ENCODE measurements around the gene ARL4C.

The ARL4C gene

GRCh38 chr2:234496835-234497593, at the start of gene ARL4C:
ARL4C (minus strand) TSS chr2:234497081; CDS start chr2:234496586, 495 bp downstream.
- peak in 3 of 4 experiments; percentile 40 to 66 (median 42) for DNase-seq

- DNase-seq: peak; percentile 43 to 73 (median 64)
Measured at GRCh38 chr2:234544659-234545611, 48.1 kb upstream of the ARL4C start.

- DNase-seq: no peak
Measured at GRCh38 chr2:234542742-234543141, 45.9 kb upstream of the ARL4C start.

- DNase-seq: no peak
Measured at GRCh38 chr2:234537929-234538328, 41.0 kb upstream of the ARL4C start.

- DNase-seq: no peak
Measured at GRCh38 chr2:234536178-234536965, 39.5 kb upstream of the ARL4C start.

GRCh38 chr2:234535464-234535863, 38.6 kb upstream of the ARL4C start:
- no peak for DNase-seq

GRCh38 chr2:234534515-234534914, 37.6 kb upstream of the ARL4C start:
- DNase-seq: no peak

GRCh38 chr2:234533626-234534025, 36.7 kb upstream of the ARL4C start:
- DNase-seq: no peak

- DNase-seq: no peak
Measured at GRCh38 chr2:234528410-234529148, 31.7 kb upstream of the ARL4C start.

GRCh38 chr2:234526711-234527110, 29.8 kb upstream of the ARL4C start:
- DNase-seq: no peak

GRCh38 chr2:234521536-234521935, 24.7 kb upstream of the ARL4C start:
- DNase-seq: no peak

- DNase-seq: no peak
Measured at GRCh38 chr2:234518986-234519642, 22.2 kb upstream of the ARL4C start.

- DNase-seq: no peak
Measured at GRCh38 chr2:234517971-234518370, 21.1 kb upstream of the ARL4C start.

- DNase-seq: no peak
Measured at GRCh38 chr2:234514873-234515638, 18.2 kb upstream of the ARL4C start.

- no peak for DNase-seq
Measured at GRCh38 chr2:234514099-234514498, 17.2 kb upstream of the ARL4C start.

- DNase-seq: no peak
Measured at GRCh38 chr2:234512884-234513669, 16.2 kb upstream of the ARL4C start.

- DNase-seq: no peak
Measured at GRCh38 chr2:234502919-234503285, 6.0 kb upstream of the ARL4C start.

GRCh38 chr2:234502285-234502918, 5.5 kb upstream of the ARL4C start:
- no peak for DNase-seq

GRCh38 chr2:234500394-234501006, 3.6 kb upstream of the ARL4C start:
- peak in 3 of 4 experiments; percentile 29 to 55 (median 54) for DNase-seq
